A549 treated with DMSO at 1 μM for 4 hours (cell line): Measurements from ENCODE around the gene SLC10A2. TPM values are rescaled to one million over a fixed set of nuclear protein-coding genes. Genes with fewer than 3 reads are reported as not detected.

Experiments used
- total RNA-seq: library from RNA; stranded (reverse); fragments of 200-300 nt; extraction: Qiagen RNA extraction; gene quantifications from 5 replicates; pipeline ENCODE4 v1.2.3, GENCODE V29; 2022; ENCODE audit warnings: low read depth

SLC10A2 gene
- total RNA-seq: not detected in 5 replicates

GRCh38 chr13:103066079-103066780 lies at the start of gene SLC10A2:
TSS of gene SLC10A2 (minus strand) at chr13:103066417. CDS start at chr13:103066249, 168 bp downstream.

Other genes with a start within 250 kb of the SLC10A2 start
- 16.5 to 20.4 TPM (median 17.8 TPM) in 5 replicates for gene ERCC5, start 220.4 kb downstream of the SLC10A2 start, total RNA-seq